Left lung (tissue), 10 donors: Measurements from ENCODE around the gene DTNA. TPM values are rescaled to one million over a fixed set of nuclear protein-coding genes. Genes with fewer than 3 reads are reported as not detected.
"Not testable (repeated sequence)": the region's sequence is repeated elsewhere in the genome, so short reads cannot be mapped to it uniquely, and the experiment has no call there.

Experiments
- ATAC-seq: fragments of 200-7000 bp; cut with Tn5 transposase; one replicate; pipeline ENCODE4 v1.9.1; 2020; ENCODE audit warnings: moderate library complexity
- DNase-seq, 4 donors: peaks; one replicate each; pipeline ENCODE4 v3.0.0-alpha.2; 2013 to 2020
- H3K27ac ChIP-seq, 2 donors: fragments of 200-600 bp; sonication (generic) in 1 of 2; one replicate each; pipeline versions ENCODE4 v1.5.0 to v1.8.0; 2020 to 2021
- H3K27me3 ChIP-seq, 2 donors: fragments of 200-600 bp; sonication (generic) in 1 of 2; one replicate each; pipeline versions ENCODE4 v1.5.0 to v1.8.0; 2020 to 2021
- H3K36me3 ChIP-seq, 2 donors: fragments of 200-600 bp; sonication (generic) in 1 of 2; one replicate each; pipeline versions ENCODE4 v1.5.0 to v1.8.0; 2020 to 2021
- H3K4me1 ChIP-seq, 2 donors: fragments of 200-600 bp; one replicate each; pipeline ENCODE4 v1.8.0; 2021
- H3K4me3 ChIP-seq, 2 donors: fragments of 200-600 bp; sonication (generic) in 1 of 2; one replicate each; pipeline versions ENCODE4 v1.5.0 to v1.8.0; 2020 to 2021; ENCODE audit warnings: mild to moderate bottlenecking in 1 of 2
- H3K9me3 ChIP-seq, 2 donors: fragments of 200-600 bp; sonication (generic) in 1 of 2; one replicate each; pipeline versions ENCODE4 v1.5.0 to v1.8.0; 2020 to 2021
- intact Hi-C, 2 donors: fragments of 100-400 bp; cut with DNase I; formaldehyde crosslinking; loops; one replicate each; pipeline versions ENCODE4 v1.11.2 to v1.14.2; 2022
- polyA plus RNA-seq, 6 donors: library from polyadenylated mRNA; unstranded; fragments of 120-200 nt; gene quantifications; one replicate each; pipeline ENCODE4 v1.2.1, GENCODE V29; 2013; ENCODE audit not compliant: insufficient read length in 6 of 6
- total RNA-seq, 2 donors: library from RNA; stranded (reverse); fragmentation: NEBNext Ultra II Directional; extraction: Animal tissue kit (Norgen Biotek cat#: 25700); gene quantifications; one replicate each; pipeline ENCODE4 v1.2.1, GENCODE V29; 2021
- TF ChIP-seq, protein P1 (sequence below), 2 donors: fragments of 200-600 bp; sonication (generic) in 1 of 2; IDR thresholded peaks; one replicate each; pipeline versions ENCODE4 v1.5.0 to v1.8.0; 2021; ENCODE audit warnings: antibody characterized with exemption in 2 of 2
- donor health status: DM: no; HTN: yes; CAD: no.
- donor health status: DM: no; HTN: no; CAD: no.

Gene DTNA
- total and polyA plus RNA-seq, 8 donors: 3.7 to 13.1 (median 11.2) TPM

- Histone ChIP-seq H3K27ac (no peak overlapping the region), H3K27me3 (no peaks in the 10 kb centered on the region), H3K36me3 (no peaks in the 10 kb centered on the region), H3K9me3 (no peaks in the 10 kb centered on the region), H3K4me3 (no peak overlapping the region), H3K4me1 (no peaks in the 10 kb centered on the region)
- intact Hi-C loops: no loop called here
- ATAC-seq (no peak), DNase-seq (no peak)
- TF ChIP-seq, protein P1, sequence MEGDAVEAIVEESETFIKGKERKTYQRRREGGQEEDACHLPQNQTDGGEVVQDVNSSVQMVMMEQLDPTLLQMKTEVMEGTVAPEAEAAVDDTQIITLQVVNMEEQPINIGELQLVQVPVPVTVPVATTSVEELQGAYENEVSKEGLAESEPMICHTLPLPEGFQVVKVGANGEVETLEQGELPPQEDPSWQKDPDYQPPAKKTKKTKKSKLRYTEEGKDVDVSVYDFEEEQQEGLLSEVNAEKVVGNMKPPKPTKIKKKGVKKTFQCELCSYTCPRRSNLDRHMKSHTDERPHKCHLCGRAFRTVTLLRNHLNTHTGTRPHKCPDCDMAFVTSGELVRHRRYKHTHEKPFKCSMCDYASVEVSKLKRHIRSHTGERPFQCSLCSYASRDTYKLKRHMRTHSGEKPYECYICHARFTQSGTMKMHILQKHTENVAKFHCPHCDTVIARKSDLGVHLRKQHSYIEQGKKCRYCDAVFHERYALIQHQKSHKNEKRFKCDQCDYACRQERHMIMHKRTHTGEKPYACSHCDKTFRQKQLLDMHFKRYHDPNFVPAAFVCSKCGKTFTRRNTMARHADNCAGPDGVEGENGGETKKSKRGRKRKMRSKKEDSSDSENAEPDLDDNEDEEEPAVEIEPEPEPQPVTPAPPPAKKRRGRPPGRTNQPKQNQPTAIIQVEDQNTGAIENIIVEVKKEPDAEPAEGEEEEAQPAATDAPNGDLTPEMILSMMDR (IDR thresholded peaks at IDR 0.05): no peak
Observed at GRCh38 chr18:34918856-34919255, 208.8 kb downstream of the DTNA start.

DNA sequence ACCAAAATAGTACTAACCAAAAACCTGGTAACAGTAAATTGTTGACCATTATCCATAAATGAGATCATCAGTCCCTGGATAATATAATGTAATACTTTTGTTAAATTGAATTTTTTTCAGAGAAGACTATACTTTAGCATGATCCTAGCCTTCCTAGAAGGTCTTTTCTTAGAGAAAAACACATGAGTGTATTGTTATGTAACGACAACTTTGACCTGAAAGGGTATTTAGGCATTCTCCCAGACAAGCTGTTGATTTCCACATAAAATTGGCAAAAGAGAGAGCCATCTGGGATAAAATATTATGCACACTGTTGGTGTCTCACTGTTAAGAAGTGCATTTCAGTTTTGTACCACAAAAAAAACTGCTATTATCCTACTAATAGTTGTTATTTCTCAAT is 211.1 kb downstream of the DTNA start:
- ATAC-seq: no peak
- H3K27ac ChIP-seq: no peak overlapping the region
- DNase-seq: no peak
- H3K4me3 ChIP-seq: no peak overlapping the region
- no peaks in the 10 kb centered on the region for H3K27me3 ChIP-seq
- H3K4me1 ChIP-seq: no peaks in the 10 kb centered on the region
- no peaks in the 10 kb centered on the region for H3K36me3 ChIP-seq
- TF ChIP-seq, protein P1 (IDR thresholded peaks at IDR 0.05): no peak
- intact Hi-C loops: no loop called here
- no peaks in the 10 kb centered on the region for H3K9me3 ChIP-seq

- Histone ChIP-seq H3K27me3 (no peaks in the 10 kb centered on the region), H3K9me3 (no peaks in the 10 kb centered on the region), H3K4me1 (no peaks in the 10 kb centered on the region), H3K36me3 (no peaks in the 10 kb centered on the region), H3K4me3 (no peak overlapping the region), H3K27ac (no peak overlapping the region)
- ATAC-seq (no peak), DNase-seq (no peak)
- TF ChIP-seq, protein P1 (IDR thresholded peaks at IDR 0.05): no peak
- intact Hi-C loops: no loop called here
Observed at GRCh38 chr18:34921811-34922385, 211.8 kb downstream of the DTNA start.

DNA sequence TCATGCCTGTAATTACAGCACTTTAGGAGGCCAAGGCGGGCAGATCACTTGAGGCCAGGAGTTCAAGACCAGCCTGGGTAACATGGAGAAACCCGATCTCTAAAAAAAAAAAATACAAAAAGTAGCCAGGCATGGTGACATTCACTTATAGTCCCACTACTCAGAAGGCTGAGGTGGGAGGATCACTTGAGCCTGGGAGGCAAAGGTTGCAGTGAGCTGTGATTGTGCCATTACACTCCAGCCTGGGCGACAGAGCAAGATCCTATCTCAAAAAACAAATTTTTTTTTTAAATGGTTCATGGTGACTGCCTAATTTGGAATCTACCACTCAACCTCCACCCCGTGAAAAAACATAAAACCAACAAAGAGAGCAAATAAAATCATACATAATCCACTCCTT is 212.5 kb downstream of the DTNA start:
- H3K27me3 ChIP-seq, H3K27ac ChIP-seq, ATAC-seq, H3K36me3 ChIP-seq, H3K4me3 ChIP-seq, H3K4me1 ChIP-seq, H3K9me3 ChIP-seq, intact Hi-C loops, DNase-seq: not testable (repeated sequence)

- intact Hi-C loops: no loop called here
- Histone ChIP-seq H3K4me3 (no peak overlapping the region), H3K36me3 (no peaks in the 10 kb centered on the region), H3K27ac (no peak overlapping the region), H3K27me3 (no peaks in the 10 kb centered on the region), H3K4me1 (no peaks in the 10 kb centered on the region), H3K9me3 (no peaks in the 10 kb centered on the region)
- DNase-seq (no peak), ATAC-seq (no peak)
- TF ChIP-seq, protein P1 (IDR thresholded peaks at IDR 0.05): no peak
Observed at GRCh38 chr18:34923911-34924310, 213.8 kb downstream of the DTNA start.

GRCh38 chr18:34926683-34927082 is 216.6 kb downstream of the DTNA start:
- no peaks in the 10 kb centered on the region for H3K9me3 ChIP-seq
- no peak overlapping the region for H3K27ac ChIP-seq
- H3K4me1 ChIP-seq: no peaks in the 10 kb centered on the region
- intact Hi-C loops: no loop called here
- TF ChIP-seq, protein P1 (IDR thresholded peaks at IDR 0.05): no peak
- H3K36me3 ChIP-seq: no peaks in the 10 kb centered on the region
- no peak overlapping the region for H3K4me3 ChIP-seq
- no peaks in the 10 kb centered on the region for H3K27me3 ChIP-seq
- DNase-seq: no peak
- ATAC-seq: no peak
